Heart right ventricle (tissue), 16 donors: ENCODE data around the gene CREBBP. TPM values are rescaled to one million over a fixed set of nuclear protein-coding genes. Genes with fewer than 3 reads are reported as not detected.
"Not testable (repeated sequence)": the region's sequence is repeated elsewhere in the genome, so short reads cannot be mapped to it uniquely, and the experiment has no call there.

Experiments
- ATAC-seq, 8 donors: fragments of 200-7000 bp; cut with Tn5 transposase; one replicate each; pipeline ENCODE4 v1.9.1; 2020; ENCODE audit warnings: mild to moderate bottlenecking in 8 of 8, moderate library complexity in 8 of 8, moderate number of reproducible peaks in 1 of 8
- DNase-seq, 2 donors: peaks; one replicate each; pipeline ENCODE4 v3.0.0-alpha.2; 2020
- H3K27ac ChIP-seq, 10 donors: fragments of 200-600 bp; sonication (generic) in 2 of 10; one replicate each; pipeline versions ENCODE4 v1.5.0 to v1.8.0; 2020 to 2022; ENCODE audit warnings: mild to moderate bottlenecking in 3 of 10
- H3K27me3 ChIP-seq, 7 donors: fragments of 200-600 bp; one replicate each; pipeline ENCODE4 v1.8.0; 2021 to 2022; ENCODE audit warnings: mild to moderate bottlenecking in 2 of 7
- H3K36me3 ChIP-seq, 9 donors: fragments of 200-600 bp; sonication (generic) in 1 of 9; one replicate each; pipeline versions ENCODE4 v1.5.0 to v1.8.0; 2020 to 2022; ENCODE audit warnings: mild to moderate bottlenecking in 2 of 9
- H3K4me1 ChIP-seq, 9 donors: fragments of 200-600 bp; sonication (generic) in 1 of 9; one replicate each; pipeline versions ENCODE4 v1.5.0 to v1.8.0; 2020 to 2022; ENCODE audit warnings: mild to moderate bottlenecking in 4 of 9
- H3K4me3 ChIP-seq, 10 donors: fragments of 200-600 bp; sonication (generic) in 2 of 10; one replicate each; pipeline versions ENCODE4 v1.5.0 to v1.8.0; 2020 to 2022; ENCODE audit warnings: mild to moderate bottlenecking in 7 of 10, moderate library complexity in 2 of 10
- H3K9me3 ChIP-seq, 11 donors: fragments of 200-600 bp in 10 of 11; sonication (generic) in 2 of 11; one replicate each; pipeline versions ENCODE4 v1.5.0 to v1.8.0; 2013 to 2022; ENCODE audit warnings: mild to moderate bottlenecking in 2 of 11, control low read depth in 1 of 11, moderate library complexity in 1 of 11
- CTCF ChIP-seq, 9 donors: fragments of 200-600 bp; sonication (generic) in 2 of 9; IDR thresholded peaks; one replicate each; pipeline versions ENCODE4 v1.5.0 to v1.8.0; 2021 to 2022; ENCODE audit warnings: antibody characterized with exemption in 9 of 9, mild to moderate bottlenecking in 5 of 9, moderate library complexity in 1 of 9
- WGBS, 2 donors: extraction: QIAGEN DNeasy Blood & Tissue Kit; methylation state at CpG; one replicate each; pipeline ENCODE4 v1.1.7; 2013; ENCODE audit warnings: inconsistent platforms in 1 of 2; 5-methylcytosine and 5-hydroxymethylcytosine counted together
- intact Hi-C, 10 donors: fragments of 100-400 bp; cut with DNase I; formaldehyde crosslinking; loops; one replicate each; pipeline versions ENCODE4 v1.11.1 to v1.14.2; 2022
- polyA plus RNA-seq, 2 donors: library from polyadenylated mRNA; stranded (reverse); fragments of 200-250 nt; gene quantifications; one replicate each; pipeline ENCODE4 v1.2.3, GENCODE V29; 2013
- total RNA-seq, 10 donors: library from RNA; stranded (reverse); fragmentation: NEBNext Ultra II Directional in 3 of 10; extraction: Animal tissue kit (Norgen Biotek cat#: 25700) in 3 of 10; gene quantifications; one replicate each; pipeline versions ENCODE4 v1.2.1 to v1.2.4, GENCODE V29; 2021 to 2023
- donor health status: Arrhythmogenic right ventricular cardiomyopathy.
- donor health status: ischemic (EF 13 %, LVEDD 7.1; RV severe dilation, severe dysfunction).
- donor health status: healthy with polysubstance abuse.
- donor health status: DM: no; HTN: yes; CAD: no.
- donor health status: DM: no; HTN: no; CAD: no.
- donor health status: ischemic (EF 25% LVEDD 6.9; RV normal size, moderate dysfunction).
- donor health status: ischemic (EF 25% LVEDD 5.7; RV mildly dilated, moderate dysfunction).
- donor health status: healthy.
- donor health status: DM: yes; HTN: yes; CAD: no.
- donor health status: Ischemic cardiomyopathy.
- donor health status: ischemic (EF 35%, LVEDD 5.7; RV mildly dilated, moderate dysfunction).
- donor health status: nonischemic (EF 11% LVEDD 7.7; RV severe dilation, severe dysfunction).
- donor health status: DM: yes; HTN: yes; CAD: no.
- donor health status: PGD.
- donor health status: ischemic (EF 29% LVEDD 5.4; RV normal size, mild dysfunction).
- donor health status: nonischemic (EF 23%, LVEDD 6.1; RV moderate dilation, normal function).

The CREBBP gene
- total and polyA plus RNA-seq, 12 donors, result 6.3 to 51.5 (median 41.0) TPM

- intact Hi-C loops, result no loop called here
- H3K4me1 ChIP-seq, result peaks cover 6 to 19% (median 15%) of the 10 kb centered on the region in 9 donors
- peak within 1 kb of the TSS; percentile 66 to 100 (median 96) for H3K4me3 ChIP-seq
- DNase-seq (peak; percentile 89 to 94), ATAC-seq (peak; percentile 95 to 99 (median 97))
- TF ChIP-seq CTCF (IDR thresholded peaks at IDR 0.05), result no peak
- no peaks in the 10 kb centered on the region for H3K9me3 ChIP-seq
- H3K27me3 ChIP-seq, result no peaks in the 10 kb centered on the region
- WGBS, 2 donors, result 0 to 1% methylated on average over 95 of the region's 95 CpGs
- H3K27ac ChIP-seq, result peak within 1 kb of the TSS; percentile 84 to 97 (median 94)
- H3K36me3 ChIP-seq, result peaks cover 0 to 16% (median 0%) of the 10 kb centered on the region in 9 donors
Measured at GRCh38 chr16:3717235-3718018, 163.1 kb downstream of the CREBBP start, which contains the start of gene TRAP1. Gene TRAP1 (minus strand): TSS chr16:3717524. CDS start chr16:3717508, 16 bp downstream.

DNA sequence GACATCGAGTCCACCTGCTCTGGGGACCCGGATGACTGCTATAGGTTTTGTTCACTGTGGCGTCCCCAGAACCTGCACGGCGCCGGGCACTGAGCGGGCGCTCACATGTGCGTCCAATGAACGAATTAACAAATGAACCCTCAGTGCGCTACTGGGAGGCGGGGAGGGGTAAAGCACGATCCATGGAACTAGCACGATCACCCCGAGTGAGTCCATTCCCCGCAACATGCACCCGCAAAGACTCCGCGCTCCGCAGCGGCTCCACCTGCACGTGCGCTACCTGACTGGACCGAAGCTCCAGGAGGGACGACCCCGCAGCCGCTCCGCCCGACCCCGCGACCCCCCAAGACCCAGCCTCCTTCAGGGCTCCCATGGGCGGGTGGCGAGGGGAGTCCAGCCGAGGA, 163.7 kb downstream of the CREBBP start:
- peak in 5 of 8 donors; percentile 4 to 12 (median 6) for ATAC-seq
- WGBS, 2 donors, result 0% methylated on average over 34 of the region's 34 CpGs
- Histone ChIP-seq H3K36me3 (peaks cover 0 to 16% (median 0%) of the 10 kb centered on the region in 9 donors), H3K9me3 (no peaks in the 10 kb centered on the region), H3K4me3 (peak overlapping the region; percentile 66 to 100 (median 96)), H3K4me1 (peaks cover 6 to 19% (median 15%) of the 10 kb centered on the region in 9 donors), H3K27me3 (no peaks in the 10 kb centered on the region), H3K27ac (peak overlapping the region; percentile 84 to 97 (median 94))
- intact Hi-C loops, result no loop called here
- no peak for DNase-seq
- no peak for TF ChIP-seq CTCF (IDR thresholded peaks at IDR 0.05)

DNA sequence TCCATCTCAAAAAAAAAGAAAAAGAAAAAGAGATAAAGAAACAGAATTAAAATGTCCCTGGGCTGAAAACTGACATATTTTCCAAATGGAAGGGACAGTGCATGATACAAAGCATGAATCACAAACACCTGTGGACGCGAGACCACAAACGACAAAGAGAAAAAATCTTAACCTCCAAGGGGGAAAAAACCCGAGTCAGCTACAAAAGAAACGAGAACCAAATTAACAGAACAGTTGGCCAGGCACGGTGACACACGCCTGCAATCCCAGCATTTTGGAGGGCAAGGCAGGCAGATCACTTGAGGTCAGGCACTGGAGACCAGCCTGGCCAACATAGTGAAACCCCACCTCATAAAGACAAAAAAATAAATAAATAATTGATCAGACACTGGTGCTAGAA, 165.1 kb downstream of the CREBBP start:
- TF ChIP-seq CTCF (IDR thresholded peaks at IDR 0.05), result no peak
- H3K27me3 ChIP-seq, result no peaks in the 10 kb centered on the region
- H3K36me3 ChIP-seq, result peaks cover 0 to 16% (median 0%) of the 10 kb centered on the region in 9 donors
- H3K9me3 ChIP-seq, result no peaks in the 10 kb centered on the region
- no peak for DNase-seq
- peaks cover 6 to 19% (median 15%) of the 10 kb centered on the region in 9 donors for H3K4me1 ChIP-seq
- WGBS, 2 donors, result 93 to 97% methylated on average over 7 of the region's 7 CpGs
- intact Hi-C loops, result no loop called here
- no peak for ATAC-seq
- no peak overlapping the region for H3K27ac ChIP-seq
- H3K4me3 ChIP-seq, result no peak overlapping the region

- not testable (repeated sequence) for DNase-seq
Measured at GRCh38 chr16:3714378-3714777, 166.1 kb downstream of the CREBBP start.

More at GRCh38 chr16:3714378-3714777, 166.1 kb downstream of the CREBBP start:
- H3K4me3 ChIP-seq, H3K27ac ChIP-seq, intact Hi-C loops, ATAC-seq, H3K27me3 ChIP-seq, H3K9me3 ChIP-seq: not testable (repeated sequence)
- Histone ChIP-seq H3K4me1 (peaks cover 6 to 19% (median 15%) of the 10 kb centered on the region in 9 donors), H3K36me3 (peaks cover 0 to 20% (median 0%) of the 10 kb centered on the region in 9 donors)
- whole genome bisulfite sequencing, 2 donors, result 96 to 98% methylated on average over 10 of the region's 10 CpGs
